Activated T-helper 1 cell treated with anti-CD3 and anti-CD28 coated beads, Interleukin-2, amount 50 U/mL, for 16 hours (primary cell): ENCODE results near the gene SLC9C2.
"Not testable (repeated sequence)": the region's sequence is repeated elsewhere in the genome, so short reads cannot be mapped to it uniquely, and the experiment has no call there.

Source experiments
- DNase-seq, 2 donors: peaks; one replicate each; pipeline ENCODE4 v3.0.0-alpha.2; 2020; ENCODE audit warnings: low read depth in 1 of 2, low spot score in 1 of 2

Gene SLC9C2

DNA sequence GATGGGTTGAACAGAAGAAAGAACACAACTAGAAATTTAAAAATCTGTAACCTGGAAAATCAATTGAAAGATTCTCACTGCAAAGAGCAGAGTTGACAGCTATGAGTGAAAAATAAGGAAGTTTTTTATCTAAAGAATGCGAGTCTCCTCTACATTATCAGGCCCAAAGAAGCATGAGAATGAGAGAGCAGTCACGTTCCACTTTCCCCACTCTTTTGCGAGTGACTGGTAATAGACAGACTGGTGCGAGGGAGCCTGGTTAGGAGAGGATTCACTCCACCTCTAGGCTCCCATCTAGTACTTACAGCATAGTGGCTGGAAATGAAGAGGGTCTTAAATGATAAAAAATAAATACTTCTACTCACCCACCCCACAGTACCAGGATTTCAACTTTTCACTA is 73.8 kb downstream of the SLC9C2 start:
- DNase-seq, result no peak

DNA sequence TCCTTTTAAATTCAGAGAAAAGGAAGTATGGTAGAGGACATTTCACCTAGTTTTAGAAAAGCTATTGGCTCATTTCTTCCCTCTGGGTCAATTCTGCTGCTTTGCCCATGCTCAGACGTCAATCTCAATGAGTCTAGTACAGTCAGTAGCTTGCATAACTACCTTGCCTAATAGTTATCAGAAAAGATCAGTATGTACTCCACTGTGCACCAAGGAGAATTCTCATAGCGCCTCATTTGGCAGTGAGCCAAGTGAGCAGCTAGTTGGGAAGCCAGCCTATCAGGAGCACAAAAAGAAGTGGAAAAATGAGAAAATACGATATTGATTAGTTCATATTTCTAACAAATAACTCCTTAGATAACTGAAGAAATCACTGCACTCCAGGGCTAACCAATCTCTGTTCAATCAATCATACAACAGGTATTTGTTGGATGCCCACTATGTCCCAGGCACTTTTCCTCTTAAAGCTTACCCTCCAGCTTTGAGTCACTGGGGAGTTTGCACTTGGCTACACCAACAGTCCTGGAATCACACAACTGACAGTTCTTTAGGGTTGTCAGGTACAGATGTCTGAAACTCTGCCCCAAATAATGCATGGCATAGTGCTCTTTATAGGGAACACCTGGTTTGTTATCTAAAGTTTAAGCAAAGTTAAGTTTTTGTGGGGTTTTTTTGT is 75.6 kb downstream of the SLC9C2 start:
- DNase-seq, result no peak

DNA sequence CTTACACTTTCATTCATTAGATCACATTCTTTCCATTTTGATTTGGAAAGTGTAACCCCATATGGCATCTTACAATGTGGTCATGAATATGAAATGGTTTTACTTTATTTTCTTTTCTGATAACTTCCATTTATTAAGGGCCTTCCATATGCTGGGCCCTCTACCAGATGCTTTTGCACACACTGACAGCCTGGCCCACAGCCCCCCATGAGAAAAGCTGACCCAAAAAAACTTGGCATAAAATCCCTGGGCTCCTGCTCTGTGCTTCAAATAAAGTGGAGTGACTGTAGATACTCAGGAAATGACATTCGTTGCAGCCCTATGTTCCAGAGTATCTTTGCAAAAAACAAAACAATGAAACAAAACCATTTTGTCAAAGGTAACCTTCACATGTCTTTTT is 76.9 kb downstream of the SLC9C2 start:
- no peak for DNase-seq

DNA sequence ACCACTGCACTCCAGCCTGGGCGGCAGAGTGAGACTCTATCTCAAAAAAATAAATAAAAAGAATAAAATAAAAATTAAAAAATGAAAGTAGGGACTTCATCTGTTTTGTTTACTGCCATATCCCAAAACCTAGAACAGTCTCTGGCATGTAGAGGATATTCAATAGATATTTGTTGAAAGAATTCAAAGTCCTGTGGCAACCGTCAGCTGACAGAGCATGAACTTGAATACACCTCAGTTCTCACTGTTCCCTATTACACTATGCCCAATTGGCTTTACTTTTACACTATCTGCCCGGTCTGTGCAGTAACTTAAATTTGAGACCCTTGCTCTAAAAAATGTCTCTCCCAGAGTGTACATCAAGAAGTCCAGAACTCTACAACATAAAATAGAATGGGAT is 79.5 kb downstream of the SLC9C2 start:
- DNase-seq, result no peak

GRCh38 chr1:173520799-173521198 is 82.1 kb downstream of the SLC9C2 start:
- DNase-seq, result no peak

DNA sequence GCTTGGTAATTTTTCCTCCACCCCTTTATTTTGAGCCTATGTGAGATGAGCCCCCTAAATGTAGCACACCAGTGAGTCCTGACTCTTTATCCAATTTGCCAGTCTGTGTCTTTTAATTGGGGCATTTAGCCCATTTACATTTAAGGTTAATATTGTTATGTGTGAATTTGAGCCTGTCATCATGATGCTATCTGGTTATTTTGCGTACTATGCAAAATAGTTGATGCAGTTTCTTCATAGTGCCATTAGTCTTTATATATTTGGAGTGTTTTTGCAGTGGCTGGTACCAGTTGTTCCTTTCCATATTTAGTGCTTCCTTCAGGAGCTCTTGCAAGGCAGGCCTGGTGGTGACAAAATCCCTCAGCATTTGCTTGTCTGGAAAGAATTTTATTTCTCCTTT is 88.4 kb downstream of the SLC9C2 start:
- DNase-seq, result not testable (repeated sequence)

DNA sequence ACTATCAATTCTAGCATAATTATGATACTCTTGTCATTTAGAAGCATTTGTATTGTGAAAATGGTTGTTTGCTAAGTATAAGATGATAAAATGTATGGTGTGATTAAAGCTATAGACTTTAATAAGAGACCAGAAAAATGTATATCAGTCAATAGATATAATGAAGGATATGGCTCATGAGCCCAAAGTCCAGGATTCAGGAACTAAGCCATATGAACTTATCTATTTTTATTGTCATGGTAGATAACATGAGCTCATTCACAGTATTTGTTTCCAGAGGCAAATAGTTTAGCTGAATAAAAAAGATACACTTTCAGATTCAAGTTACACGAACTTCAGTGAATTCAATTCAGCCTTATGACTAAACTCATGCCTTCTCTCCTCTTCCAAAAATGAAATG is 93.1 kb downstream of the SLC9C2 start:
- DNase-seq, result no peak

DNA sequence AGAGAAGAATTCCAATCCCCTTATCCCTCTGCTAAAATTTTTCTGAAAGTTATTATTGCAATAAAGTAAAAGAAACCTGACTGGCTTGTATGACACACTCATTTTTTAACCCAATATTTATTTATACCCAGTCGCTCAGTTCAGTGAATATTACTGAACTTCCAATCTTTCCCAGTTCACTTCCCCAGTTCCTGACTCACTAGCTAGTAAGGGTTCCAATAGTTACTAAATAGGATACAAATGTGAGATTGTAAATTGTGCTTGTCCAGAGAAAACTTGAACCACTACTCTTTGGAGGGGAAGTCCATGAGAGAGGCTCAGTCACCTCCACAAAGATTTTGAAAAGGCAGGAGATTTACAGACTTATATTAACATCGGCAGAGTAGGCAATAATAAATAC is 94.3 kb downstream of the SLC9C2 start:
- no peak for DNase-seq

DNA sequence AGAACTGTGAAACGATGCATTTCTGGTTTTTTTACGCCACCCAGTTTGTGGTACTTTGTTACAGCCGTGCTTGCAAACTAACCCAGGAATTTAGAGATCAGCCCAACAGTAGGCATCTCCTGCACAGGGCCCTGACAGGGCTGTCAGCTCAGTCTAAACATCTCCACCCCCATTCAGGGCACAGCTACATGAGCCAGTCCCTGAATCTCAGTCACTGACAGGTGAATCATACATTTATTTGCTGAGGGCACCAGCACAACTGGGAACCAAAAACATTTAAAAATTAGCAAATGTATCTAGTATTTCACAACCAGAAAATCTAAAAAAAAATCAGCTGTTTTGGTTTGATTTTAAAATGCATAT is 95.0 kb downstream of the SLC9C2 start:
- DNase-seq, result no peak

DNA sequence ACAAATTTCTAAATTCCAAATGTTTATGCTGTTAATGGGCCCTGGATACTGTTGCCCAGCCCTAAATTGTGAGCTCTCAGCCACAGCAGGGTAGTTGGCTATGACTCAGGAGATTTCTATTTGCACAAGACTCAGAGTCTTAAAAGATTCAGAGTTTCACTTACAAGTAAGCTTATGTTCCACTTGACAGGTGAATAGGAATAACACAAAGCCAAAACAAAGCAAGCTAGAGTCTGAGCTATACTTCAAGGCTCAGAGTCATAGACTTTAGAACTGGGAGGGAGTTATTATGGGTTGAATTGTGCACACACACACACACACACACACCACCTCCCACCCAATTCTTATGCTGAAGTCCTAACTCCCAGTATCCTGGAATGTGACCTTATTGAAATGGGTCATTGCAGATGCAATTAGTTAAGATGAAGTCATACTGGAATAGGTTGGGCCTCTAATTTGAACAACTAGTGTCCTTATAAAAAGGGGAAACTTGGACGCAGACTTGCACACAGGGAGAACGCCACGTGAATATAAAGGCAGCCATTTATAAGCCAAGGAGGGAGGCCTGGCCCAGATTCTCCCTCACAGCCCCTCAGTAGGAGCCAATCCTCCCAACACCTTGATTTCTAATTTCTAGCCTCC is 95.5 kb downstream of the SLC9C2 start:
- no peak for DNase-seq

DNA sequence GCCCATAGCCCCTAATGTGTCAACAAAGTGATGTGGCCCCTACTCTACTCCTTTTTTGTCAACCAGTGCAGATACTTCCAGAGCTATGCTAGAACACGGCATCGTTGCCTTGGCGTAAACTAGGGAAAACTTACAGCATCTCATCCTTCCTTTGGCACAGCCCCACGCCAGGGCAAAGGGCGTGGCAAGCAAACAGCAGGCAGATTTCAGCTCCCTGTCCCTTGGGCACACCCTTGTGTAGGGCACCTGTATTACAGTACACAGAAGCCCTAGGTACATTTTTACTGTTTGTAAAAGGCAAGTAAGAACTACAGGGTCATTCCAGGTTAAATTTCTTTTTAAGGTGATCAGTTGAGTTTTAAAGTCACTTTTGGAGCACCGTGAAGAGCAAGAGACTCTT is 96.4 kb downstream of the SLC9C2 start:
- DNase-seq, result no peak

- no peak for DNase-seq
Measured at GRCh38 chr1:173505391-173505790, 97.5 kb downstream of the SLC9C2 start.

DNA sequence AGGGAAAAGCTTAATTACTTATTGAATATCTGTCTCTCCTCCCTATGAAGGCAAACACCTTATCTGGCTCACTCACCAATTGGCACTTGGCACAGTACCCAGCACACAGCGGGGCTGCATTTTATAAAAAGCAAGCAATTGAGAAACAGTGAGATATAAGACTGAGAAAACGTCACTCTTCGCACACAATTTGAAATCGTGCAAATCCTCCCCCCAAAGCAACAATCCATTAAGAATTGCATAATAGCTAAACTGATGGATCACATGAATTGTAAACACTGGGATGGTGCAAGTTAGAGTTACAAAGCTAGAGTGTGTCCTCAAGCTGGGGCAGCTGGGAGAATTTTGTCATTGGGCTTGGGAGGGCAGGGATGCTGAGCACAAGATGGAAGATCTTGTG is 98.6 kb downstream of the SLC9C2 start:
- DNase-seq, result no peak

DNA sequence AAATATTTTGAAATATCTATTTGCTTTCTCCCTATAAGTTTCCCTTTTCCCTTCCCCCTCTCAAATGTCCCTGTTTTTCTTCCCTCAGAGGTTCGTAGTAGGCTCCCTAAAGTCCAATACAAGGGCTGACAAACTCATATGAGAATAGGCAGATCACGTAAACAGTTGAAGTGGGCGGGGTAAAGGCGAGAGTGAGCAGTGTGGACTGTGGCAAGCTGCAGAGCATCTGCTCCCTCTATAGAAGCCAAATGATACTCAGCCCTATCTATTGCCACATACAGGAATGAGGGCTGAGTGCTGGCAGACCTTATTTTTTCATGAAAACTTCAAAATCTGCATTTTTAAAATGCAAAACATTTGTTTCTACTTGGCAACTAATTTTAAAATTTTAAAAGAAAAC is 99.5 kb downstream of the SLC9C2 start:
- no peak for DNase-seq

DNA sequence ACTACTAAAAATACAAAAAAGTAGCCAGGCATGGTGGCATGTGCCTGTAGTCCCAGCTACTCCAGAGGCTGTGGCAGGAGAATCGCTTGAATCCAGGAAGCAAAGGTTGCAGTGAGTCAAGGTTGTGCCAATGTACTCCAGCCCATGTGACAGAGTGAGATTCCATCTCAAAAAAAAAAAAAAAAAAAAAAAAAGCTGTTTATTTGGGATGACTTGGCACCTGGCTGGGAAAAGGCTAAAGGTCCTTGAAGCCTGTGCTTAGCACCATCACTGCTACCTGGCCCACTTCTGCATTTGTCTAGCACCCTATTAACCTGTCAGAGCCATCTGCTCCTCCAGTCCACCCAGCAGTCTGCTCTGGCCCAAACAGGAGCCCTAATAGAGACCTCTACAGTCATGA is 100.8 kb downstream of the SLC9C2 start:
- DNase-seq, result no peak

DNA sequence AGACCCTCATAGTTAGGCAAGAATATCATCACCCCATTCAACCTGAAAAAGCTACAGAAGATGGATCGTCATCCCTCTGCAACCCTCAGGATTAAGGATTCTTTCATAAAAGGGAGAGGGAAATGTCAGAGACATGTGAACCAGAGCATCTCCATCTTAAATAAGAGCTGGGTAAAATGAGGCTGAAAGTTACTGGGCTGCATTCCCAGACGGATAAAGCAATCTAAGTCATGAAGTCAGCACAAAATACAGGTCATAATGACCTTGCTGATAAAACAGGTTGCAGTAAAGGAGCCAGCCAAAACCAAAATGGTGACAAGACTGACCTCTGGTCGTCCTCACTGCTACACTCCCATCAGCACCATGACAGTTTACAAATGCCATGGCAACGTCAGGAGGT is 103.1 kb downstream of the SLC9C2 start:
- DNase-seq, result no peak

GRCh38 chr1:173496757-173497320 is 106.0 kb downstream of the SLC9C2 start:
- no peak for DNase-seq

DNA sequence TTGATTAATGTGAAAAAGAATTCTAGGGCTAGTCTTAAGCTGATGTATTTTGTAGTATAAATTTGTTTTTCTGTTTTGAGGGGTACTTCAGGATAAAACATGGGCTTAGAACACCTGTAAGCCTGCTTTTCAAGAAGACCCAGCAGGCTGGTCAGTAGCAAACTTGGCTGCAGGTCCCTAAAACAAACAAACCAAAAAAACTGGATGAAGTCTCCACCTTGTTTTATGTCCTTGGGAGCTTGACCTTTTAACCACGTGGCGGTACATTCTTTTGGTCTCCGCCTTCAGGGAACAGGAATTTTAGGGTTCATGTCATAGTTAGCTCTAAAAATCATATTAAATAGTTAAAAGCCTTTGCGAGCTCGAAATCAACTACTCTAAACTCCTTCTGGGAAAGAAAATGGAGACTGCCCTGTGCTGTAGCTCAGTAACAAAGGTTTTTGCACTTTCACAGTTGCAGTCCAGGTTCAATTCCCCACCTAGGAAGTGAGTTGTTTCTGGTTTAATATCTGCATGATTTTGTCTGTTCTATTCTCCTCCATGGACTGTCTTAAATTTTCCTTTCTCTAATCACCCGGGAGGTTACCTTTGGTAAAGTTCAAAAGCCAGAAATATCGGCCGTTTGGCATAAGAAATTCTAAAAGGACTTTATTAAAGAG is 107.1 kb downstream of the SLC9C2 start:
- no peak for DNase-seq

DNA sequence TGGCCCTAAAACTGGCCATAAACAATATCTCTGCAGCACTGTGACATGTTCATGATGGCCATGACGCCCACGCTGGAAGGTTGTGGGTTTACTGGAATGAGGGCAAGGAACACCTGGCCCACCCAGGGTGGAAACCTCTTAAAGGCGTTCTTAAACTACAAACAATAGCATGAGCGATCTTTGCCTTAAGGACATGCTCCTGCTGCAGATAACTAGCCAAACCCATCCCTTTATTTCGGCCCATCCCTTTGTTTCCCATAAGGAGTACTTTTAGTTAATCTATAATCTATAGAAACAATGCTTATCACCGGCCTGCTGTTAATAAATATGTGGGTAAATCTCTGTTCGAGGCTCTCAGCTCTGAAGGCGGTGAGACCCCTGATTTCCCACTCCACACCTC is 109.7 kb downstream of the SLC9C2 start:
- not testable (repeated sequence) for DNase-seq

DNA sequence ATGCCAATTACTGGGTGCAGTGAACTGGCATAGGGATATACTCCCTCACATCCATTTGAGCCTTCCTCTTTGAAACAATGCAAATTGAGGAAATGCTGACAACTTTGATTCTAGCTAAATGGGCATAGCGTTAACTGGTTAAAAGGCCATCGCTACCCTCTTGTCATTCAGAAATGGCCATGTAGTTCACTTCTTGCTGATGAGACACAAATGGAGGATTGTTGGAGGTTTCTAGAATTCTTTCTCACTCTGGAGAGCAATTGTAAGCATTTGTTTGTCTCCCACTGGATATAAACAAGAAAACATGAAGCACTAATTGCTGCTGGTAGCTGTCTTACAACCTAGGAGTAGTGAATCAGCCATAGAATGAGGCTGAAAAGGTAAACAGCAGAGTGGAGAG is 111.4 kb downstream of the SLC9C2 start:
- DNase-seq, result no peak

DNA sequence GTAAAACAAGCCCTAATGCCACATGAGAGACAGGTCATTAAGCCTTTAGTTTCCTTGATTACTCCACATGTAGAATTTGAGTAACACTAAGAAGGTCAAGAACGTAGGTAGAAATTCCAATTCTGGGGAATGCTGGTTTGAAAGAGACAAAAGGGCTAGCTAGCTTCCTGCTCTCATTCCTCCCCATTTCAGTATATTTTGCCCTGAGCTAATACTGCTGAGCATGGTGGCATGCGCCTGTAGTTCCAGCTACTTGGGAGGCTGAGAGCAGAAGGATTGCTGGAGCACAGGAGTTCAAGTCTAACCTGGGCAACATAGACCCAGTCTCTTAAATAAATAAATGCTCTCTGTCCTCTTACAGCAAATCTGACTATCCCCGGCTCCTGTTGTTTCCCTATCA is 112.9 kb downstream of the SLC9C2 start:
- DNase-seq, result no peak

GRCh38 chr1:173489149-173489600 is 113.7 kb downstream of the SLC9C2 start:
- no peak for DNase-seq
